Spleen (tissue), 7 donors: ENCODE measurements around the gene ATP2A1.

Experiments
- POLR2A ChIP-seq, 3 donors: fragments of 450-650 bp; IDR thresholded peaks; one replicate each; pipeline ENCODE4 v1.5.1; 2017; ENCODE audit warnings: antibody characterized with exemption in 3 of 3, mild to moderate bottlenecking in 1 of 3
- POLR2AphosphoS5 ChIP-seq, 3 donors: sonication (generic); formaldehyde crosslinking; IDR thresholded peaks; one replicate each; pipeline ENCODE4 v1.5.1; 2017; ENCODE audit warnings: antibody characterized with exemption in 3 of 3
- TF ChIP-seq, protein P1 (sequence below), 11 experiments: fragments of 200-600 bp in 7 of 11; fragments of 450-650 bp in 4 of 11; sonication (generic) in 4 of 11; IDR thresholded peaks in 8 of 11; conservative IDR thresholded peaks in 3 of 11; 1 replicate in 7 of 11; 2 replicates in 4 of 11; pipeline versions ENCODE4 v1.4.0 to v1.8.0; 2016 to 2021; ENCODE audit warnings: antibody characterized with exemption in 11 of 11, inconsistent platforms in 4 of 11, mild to moderate bottlenecking in 1 of 11
- donor health status: DM: no; HTN: no; CAD: no; lungs with moderate emphysema.
- donor health status: DM: no; HTN: no; CAD: no.
- donor health status: DM: no; HTN: no; CAD: no.

DNA sequence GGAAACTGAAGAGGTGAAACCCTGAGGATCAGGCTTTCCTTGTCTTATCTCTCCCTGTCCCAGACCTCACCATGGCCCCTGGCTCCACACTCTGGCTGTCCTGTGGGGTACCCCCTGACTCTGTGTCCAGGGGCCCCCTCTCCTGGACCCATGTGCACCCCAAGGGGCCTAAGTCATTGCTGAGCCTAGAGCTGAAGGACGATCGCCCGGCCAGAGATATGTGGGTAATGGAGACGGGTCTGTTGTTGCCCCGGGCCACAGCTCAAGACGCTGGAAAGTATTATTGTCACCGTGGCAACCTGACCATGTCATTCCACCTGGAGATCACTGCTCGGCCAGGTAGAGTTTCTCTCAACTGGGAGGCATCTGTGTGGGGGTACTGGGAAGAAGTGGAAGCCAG, 54.9 kb downstream of the ATP2A1 start:
- TF ChIP-seq POLR2AphosphoS5 (IDR thresholded peaks at IDR 0.05): no peak
- TF ChIP-seq, protein P1, sequence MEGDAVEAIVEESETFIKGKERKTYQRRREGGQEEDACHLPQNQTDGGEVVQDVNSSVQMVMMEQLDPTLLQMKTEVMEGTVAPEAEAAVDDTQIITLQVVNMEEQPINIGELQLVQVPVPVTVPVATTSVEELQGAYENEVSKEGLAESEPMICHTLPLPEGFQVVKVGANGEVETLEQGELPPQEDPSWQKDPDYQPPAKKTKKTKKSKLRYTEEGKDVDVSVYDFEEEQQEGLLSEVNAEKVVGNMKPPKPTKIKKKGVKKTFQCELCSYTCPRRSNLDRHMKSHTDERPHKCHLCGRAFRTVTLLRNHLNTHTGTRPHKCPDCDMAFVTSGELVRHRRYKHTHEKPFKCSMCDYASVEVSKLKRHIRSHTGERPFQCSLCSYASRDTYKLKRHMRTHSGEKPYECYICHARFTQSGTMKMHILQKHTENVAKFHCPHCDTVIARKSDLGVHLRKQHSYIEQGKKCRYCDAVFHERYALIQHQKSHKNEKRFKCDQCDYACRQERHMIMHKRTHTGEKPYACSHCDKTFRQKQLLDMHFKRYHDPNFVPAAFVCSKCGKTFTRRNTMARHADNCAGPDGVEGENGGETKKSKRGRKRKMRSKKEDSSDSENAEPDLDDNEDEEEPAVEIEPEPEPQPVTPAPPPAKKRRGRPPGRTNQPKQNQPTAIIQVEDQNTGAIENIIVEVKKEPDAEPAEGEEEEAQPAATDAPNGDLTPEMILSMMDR (IDR thresholded peaks at IDR 0.05 in 8 of 11, conservative IDR thresholded peaks at IDR 0.05 in 3 of 11): no peak
- no peak for TF ChIP-seq POLR2A (IDR thresholded peaks at IDR 0.05)
